Esophagus muscularis mucosa (tissue), 4 donors: ENCODE measurements around the gene TUBA1A. TPM values are rescaled to one million over a fixed set of nuclear protein-coding genes. Genes with fewer than 3 reads are reported as not detected.

Source experiments
- DNase-seq: peaks from one replicate; pipeline ENCODE4 v3.0.0-alpha.2; 2017; ENCODE audit errors: extremely low spot score
- H3K27ac ChIP-seq, 4 donors: fragments of 200-600 bp; sonication (generic); replicated peaks in 1 of 4; 1 replicate in 3 of 4; 2 replicates in 1 of 4; pipeline ENCODE4 v1.5.1; 2016 to 2019; ENCODE audit warnings: mild to moderate bottlenecking in 1 of 4
- H3K27me3 ChIP-seq, 4 donors: fragments of 200-600 bp; sonication (generic); one replicate each; pipeline versions ENCODE4 v1.5.1 to v1.6.0; 2016 to 2019
- H3K36me3 ChIP-seq, 4 donors: fragments of 200-600 bp; sonication (generic); one replicate each; pipeline ENCODE4 v1.5.1; 2016 to 2019
- H3K4me1 ChIP-seq, 4 donors: fragments of 200-600 bp; sonication (generic); one replicate each; pipeline ENCODE4 v1.5.1; 2016 to 2019
- H3K4me3 ChIP-seq, 4 donors: fragments of 200-600 bp; sonication (generic); 1 replicate in 2 of 4; 2 replicates in 2 of 4; pipeline ENCODE4 v1.5.1; 2016 to 2019; ENCODE audit warnings: mild to moderate bottlenecking in 4 of 4, moderate library complexity in 1 of 4
- H3K9me3 ChIP-seq, 4 donors: fragments of 200-600 bp; sonication (generic); 1 replicate in 3 of 4; 2 replicates in 1 of 4; pipeline ENCODE4 v1.5.1; 2016 to 2019
- EP300 ChIP-seq: sonication (generic); formaldehyde crosslinking; IDR thresholded peaks from one replicate; pipeline ENCODE4 v1.6.1; 2017; ENCODE audit warnings: antibody characterized with exemption
- POLR2A ChIP-seq: fragments of 450-650 bp; IDR thresholded peaks from one replicate; pipeline ENCODE4 v1.6.1; 2017; ENCODE audit warnings: antibody characterized with exemption, moderate library complexity, mild to moderate bottlenecking, low read depth
- POLR2AphosphoS5 ChIP-seq, 2 donors: sonication (generic); formaldehyde crosslinking; IDR thresholded peaks; one replicate each; pipeline ENCODE4 v1.6.1; 2017; ENCODE audit warnings: antibody characterized with exemption in 2 of 2
- WGBS: methylation state at CpG from one replicate; pipeline ENCODE4 v1.1.5; 2018; 5-methylcytosine and 5-hydroxymethylcytosine counted together
- intact Hi-C: fragments of 100-400 bp; cut with DNase I; formaldehyde crosslinking; loops from one replicate; pipeline ENCODE4 v1.15.1; 2023
- total RNA-seq, 4 donors: library from RNA; depleted of rRNA; stranded (reverse); fragments of >200 nt; gene quantifications; one replicate each; pipeline versions ENCODE4 v1.1.0 to v1.2.1, GENCODE V29; 2016
- TF ChIP-seq, protein P1 (sequence below), 3 experiments: fragments of 200-600 bp in 2 of 3; fragments of 450-650 bp in 1 of 3; sonication (generic) in 2 of 3; IDR thresholded peaks; one replicate each; pipeline ENCODE4 v1.5.1; 2017 to 2019; ENCODE audit warnings: antibody characterized with exemption in 3 of 3, mild to moderate bottlenecking in 2 of 3, moderate library complexity in 1 of 3

TUBA1A gene
- 1,000 to 10,000 TPM in 2 of 4 donors, 100 to 1,000 TPM in 2; 534 to 1,110 (median 887) TPM for total RNA-seq

DNA sequence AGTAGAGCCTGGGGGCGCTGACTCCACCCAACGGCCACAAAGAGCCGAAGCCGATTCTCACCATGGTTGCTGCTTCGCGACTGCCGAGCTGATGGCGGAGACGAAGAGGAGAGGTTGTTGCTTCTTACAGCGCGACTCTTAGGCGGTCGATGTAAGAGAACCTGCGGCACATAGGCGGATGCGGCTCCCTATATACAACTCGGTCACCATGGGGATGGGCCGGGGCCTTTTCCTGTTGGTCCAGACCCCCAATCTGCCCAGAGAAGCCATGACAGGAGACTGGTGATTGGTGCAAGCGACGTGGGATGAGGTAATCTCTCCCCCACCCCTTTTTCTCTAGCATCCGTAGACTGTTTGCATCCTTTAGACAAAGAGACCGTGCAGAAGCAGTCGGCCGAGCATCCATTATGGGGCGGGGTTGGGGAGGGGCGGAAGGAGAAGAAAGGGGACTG lies at the start of gene TUBA1A:
Gene TUBA1A (minus strand): TSS at position 165 of the 452 bp plus-strand sequence. CDS start 101 bp downstream, at position 64.
- DNase-seq = peak; percentile 99
- intact Hi-C loops = loop anchor here (1.0 to 2.0 kb wide), 2 partner anchors 45 to 58 kb away; partner anchors contain the start of gene TUBA1B
- Histone ChIP-seq H3K9me3 (no peaks in the 10 kb centered on the region), H3K4me1 (peaks cover 16 to 42% (median 34%) of the 10 kb centered on the region in 4 donors), H3K4me3 (peak within 1 kb of the TSS; percentile 78 to 96 (median 91)), H3K27ac (peak within 1 kb of the TSS; percentile 95 to 100 (median 98)), H3K36me3 (peaks cover 23 to 28% (median 26%) of the 10 kb centered on the region in 4 donors), H3K27me3 (no peaks in the 10 kb centered on the region)
- no peak for TF ChIP-seq EP300
- TF ChIP-seq, protein P1, sequence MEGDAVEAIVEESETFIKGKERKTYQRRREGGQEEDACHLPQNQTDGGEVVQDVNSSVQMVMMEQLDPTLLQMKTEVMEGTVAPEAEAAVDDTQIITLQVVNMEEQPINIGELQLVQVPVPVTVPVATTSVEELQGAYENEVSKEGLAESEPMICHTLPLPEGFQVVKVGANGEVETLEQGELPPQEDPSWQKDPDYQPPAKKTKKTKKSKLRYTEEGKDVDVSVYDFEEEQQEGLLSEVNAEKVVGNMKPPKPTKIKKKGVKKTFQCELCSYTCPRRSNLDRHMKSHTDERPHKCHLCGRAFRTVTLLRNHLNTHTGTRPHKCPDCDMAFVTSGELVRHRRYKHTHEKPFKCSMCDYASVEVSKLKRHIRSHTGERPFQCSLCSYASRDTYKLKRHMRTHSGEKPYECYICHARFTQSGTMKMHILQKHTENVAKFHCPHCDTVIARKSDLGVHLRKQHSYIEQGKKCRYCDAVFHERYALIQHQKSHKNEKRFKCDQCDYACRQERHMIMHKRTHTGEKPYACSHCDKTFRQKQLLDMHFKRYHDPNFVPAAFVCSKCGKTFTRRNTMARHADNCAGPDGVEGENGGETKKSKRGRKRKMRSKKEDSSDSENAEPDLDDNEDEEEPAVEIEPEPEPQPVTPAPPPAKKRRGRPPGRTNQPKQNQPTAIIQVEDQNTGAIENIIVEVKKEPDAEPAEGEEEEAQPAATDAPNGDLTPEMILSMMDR (IDR thresholded peaks at IDR 0.05) = no peak
- peak; percentile 99 to 100 for TF ChIP-seq POLR2AphosphoS5 (IDR thresholded peaks at IDR 0.05)
- TF ChIP-seq POLR2A = peak; percentile 83
- WGBS = 0% methylated on average over 20 of the region's 26 CpGs

DNA sequence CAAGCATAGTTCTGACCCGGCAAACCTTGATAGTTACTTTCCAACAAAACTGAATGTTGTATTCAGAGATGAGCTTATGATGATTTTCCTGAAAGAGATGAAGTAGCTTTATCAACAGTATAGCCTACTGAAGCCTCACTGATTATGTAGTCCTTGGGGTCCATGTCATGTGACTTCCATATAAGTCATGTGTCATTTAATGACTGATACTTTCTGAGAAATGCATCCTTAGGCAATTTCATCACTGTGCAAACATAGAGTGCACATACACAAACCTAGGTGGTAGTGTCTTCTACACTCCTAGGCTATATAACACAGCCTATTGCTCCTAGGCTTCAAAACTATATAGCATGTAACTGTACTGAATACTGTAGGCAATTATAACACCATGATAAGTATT lies 47.5 kb upstream of the TUBA1A start:
- no peak for TF ChIP-seq POLR2AphosphoS5 (IDR thresholded peaks at IDR 0.05)
- TF ChIP-seq POLR2A = no peak
- TF ChIP-seq, protein P1 (IDR thresholded peaks at IDR 0.05) = no peak
- TF ChIP-seq EP300 = no peak
- intact Hi-C loops = loop anchor here (5.0 kb wide), 1 partner anchor 124 kb away; the partner anchor contains the start of gene LMBR1L
- no peak for DNase-seq
- 71% methylated on average over 1 of the region's 1 CpG for WGBS
- Histone ChIP-seq H3K27ac (no peak overlapping the region), H3K27me3 (no peaks in the 10 kb centered on the region), H3K9me3 (no peaks in the 10 kb centered on the region), H3K36me3 (no peaks in the 10 kb centered on the region), H3K4me3 (no peak overlapping the region), H3K4me1 (peaks cover 25 to 35% (median 30%) of the 10 kb centered on the region in 4 donors)

DNA sequence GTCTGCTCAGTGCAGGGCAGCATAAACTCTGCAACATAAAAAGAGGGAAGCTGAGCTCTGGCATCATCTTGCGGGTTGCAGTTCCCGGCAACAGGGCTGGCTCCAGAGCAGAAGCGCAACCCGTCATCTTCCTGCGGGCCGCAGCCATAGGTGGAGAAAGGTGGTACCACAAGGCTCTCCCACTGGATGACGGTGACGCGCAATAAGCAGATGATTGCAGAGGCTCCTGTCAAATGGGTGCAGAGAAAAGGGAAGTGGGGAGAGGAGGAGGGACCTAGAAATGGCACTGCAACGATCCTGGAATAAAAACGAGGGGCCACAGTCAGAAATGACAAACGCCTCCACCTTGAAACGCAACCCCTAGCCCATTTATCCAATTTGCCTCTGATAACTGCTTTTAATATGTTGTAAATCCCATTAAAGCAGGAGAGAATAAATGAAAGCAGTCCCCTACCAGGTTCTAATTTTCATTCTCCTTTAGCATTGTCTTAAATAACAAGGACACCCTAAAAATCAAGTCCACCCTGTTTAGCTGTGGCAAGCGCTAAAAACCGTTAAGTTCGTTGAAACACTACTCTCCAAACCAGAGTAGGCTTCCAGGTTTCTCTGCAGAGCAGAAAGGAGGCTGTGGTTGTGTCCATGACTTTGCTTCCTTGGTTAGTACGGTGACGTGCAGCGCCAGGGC lies 45.1 kb upstream of the TUBA1A start:
- Histone ChIP-seq H3K36me3 (no peaks in the 10 kb centered on the region), H3K4me1 (peaks cover 25 to 37% (median 30%) of the 10 kb centered on the region in 4 donors), H3K27me3 (no peaks in the 10 kb centered on the region), H3K27ac (peak overlapping the region; percentile 88 to 91 (median 91)), H3K9me3 (no peaks in the 10 kb centered on the region), H3K4me3 (peak overlapping the region; percentile 53 to 64 (median 59))
- no peak for DNase-seq
- TF ChIP-seq POLR2AphosphoS5 (IDR thresholded peaks at IDR 0.05) (peak in 1 of 2 donors; percentile 11), EP300 (peak; percentile 25), POLR2A (no peak)
- TF ChIP-seq, protein P1 (IDR thresholded peaks at IDR 0.05) = no peak
- 56% methylated on average over 13 of the region's 19 CpGs for WGBS
- intact Hi-C loops = loop anchor here (1.0 to 5.0 kb wide), 3 partner anchors 46 to 172 kb away; partner anchors contain the start of gene KMT2D

DNA sequence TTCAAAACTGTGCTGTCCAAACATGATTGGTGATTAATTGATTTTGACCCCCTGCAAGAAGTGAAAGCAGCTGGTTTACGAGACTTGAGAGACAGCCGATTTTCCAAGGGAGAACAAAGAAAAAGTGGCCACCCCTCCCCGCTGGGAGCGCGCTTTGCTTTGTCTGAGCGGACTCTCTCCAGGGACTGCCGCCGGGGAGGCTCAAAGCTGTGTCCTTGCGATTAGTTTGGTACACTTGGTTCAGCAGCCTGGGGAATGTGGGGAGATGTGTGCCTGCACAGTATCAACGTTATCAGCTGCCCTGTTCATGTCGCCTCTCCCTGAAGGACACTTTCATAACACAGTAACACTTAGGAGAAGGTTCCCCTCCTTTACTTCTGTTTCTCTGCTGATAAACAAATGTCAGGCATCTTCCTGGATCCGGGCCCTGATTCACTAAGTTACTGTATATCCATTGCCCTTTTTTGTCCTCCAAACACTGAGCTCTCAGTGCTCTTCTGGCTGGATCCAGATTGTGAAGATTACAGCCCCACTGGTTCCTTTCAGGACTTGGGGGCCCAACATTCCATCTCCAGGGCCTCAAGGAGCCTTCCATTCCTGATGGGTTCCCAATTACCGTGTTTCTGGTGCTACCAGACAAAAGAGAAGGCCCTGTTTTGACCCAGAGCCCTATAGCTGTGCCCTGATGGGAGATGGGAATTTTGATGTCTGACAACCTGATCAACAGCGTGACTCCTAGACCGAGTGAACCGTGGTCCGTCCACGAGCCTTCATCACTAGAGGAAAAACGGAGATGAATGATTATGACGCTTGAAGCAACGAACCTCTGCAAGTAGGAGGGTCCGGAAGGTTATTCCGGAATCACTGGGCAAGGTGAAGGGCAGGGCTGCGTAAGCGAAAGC lies 44.3 kb upstream of the TUBA1A start:
- intact Hi-C loops = loop anchor here (5.0 kb wide), 1 partner anchor 171 kb away; the partner anchor contains the start of gene KMT2D
- H3K27ac ChIP-seq = peak overlapping the region; percentile 88 to 91 (median 91)
- peak overlapping the region; percentile 53 to 64 (median 59) for H3K4me3 ChIP-seq
- H3K9me3 ChIP-seq = no peaks in the 10 kb centered on the region
- no peaks in the 10 kb centered on the region for H3K36me3 ChIP-seq
- no peak for TF ChIP-seq POLR2A
- peak; percentile 39 to 53 for TF ChIP-seq POLR2AphosphoS5 (IDR thresholded peaks at IDR 0.05)
- TF ChIP-seq, protein P1 (IDR thresholded peaks at IDR 0.05) = peak; percentile 12 to 32 (median 27)
- TF ChIP-seq EP300 = no peak
- H3K4me1 ChIP-seq = peaks cover 25 to 37% (median 30%) of the 10 kb centered on the region in 4 donors
- DNase-seq = no peak
- WGBS = 35% methylated on average over 23 of the region's 25 CpGs
- no peaks in the 10 kb centered on the region for H3K27me3 ChIP-seq
